ENCODE measurements around the gene LTBP1.
"Not testable (repeated sequence)": the region's sequence is repeated elsewhere in the genome, so short reads cannot be mapped to it uniquely, and the experiment has no call there.

LTBP1 gene

GRCh38 chr2:32904074-32904473 lies 42.7 kb upstream of the LTBP1 start:
- no peak for TF ChIP-seq CTCF (IDR thresholded peaks at IDR 0.05; ENCODE audit: borderline replicate concordance, control extremely low read depth, extremely low read depth, insufficient read depth, missing control alignments)
- in situ Hi-C loops (cut with MboI; ENCODE audit: low sequenced_read_pairs, unreplicated experiment): no loop called here
- no peak for DNase-seq (ENCODE audit: low spot score)

- in situ Hi-C loops (cut with MboI; ENCODE audit: low sequenced_read_pairs, unreplicated experiment): no loop called here
- no peak for TF ChIP-seq CTCF (IDR thresholded peaks at IDR 0.05; ENCODE audit: borderline replicate concordance, control extremely low read depth, extremely low read depth, insufficient read depth, missing control alignments)
- no peak for DNase-seq (ENCODE audit: low spot score)
Measured at GRCh38 chr2:32904751-32905150, 42.0 kb upstream of the LTBP1 start.

GRCh38 chr2:32905270-32905669 lies 41.5 kb upstream of the LTBP1 start:
- in situ Hi-C loops (cut with MboI; ENCODE audit: low sequenced_read_pairs, unreplicated experiment): no loop called here
- DNase-seq (ENCODE audit: low spot score): no peak
- TF ChIP-seq CTCF (IDR thresholded peaks at IDR 0.05; ENCODE audit: borderline replicate concordance, control extremely low read depth, extremely low read depth, insufficient read depth, missing control alignments): no peak

GRCh38 chr2:32910883-32911598 lies 35.7 kb upstream of the LTBP1 start:
- TF ChIP-seq CTCF (IDR thresholded peaks at IDR 0.05; ENCODE audit: borderline replicate concordance, control extremely low read depth, extremely low read depth, insufficient read depth, missing control alignments): no peak
- in situ Hi-C loops (cut with MboI; ENCODE audit: low sequenced_read_pairs, unreplicated experiment): no loop called here
- no peak for DNase-seq (ENCODE audit: low spot score)

GRCh38 chr2:32915694-32916093 lies 31.1 kb upstream of the LTBP1 start:
- no peak for DNase-seq (ENCODE audit: low spot score)
- in situ Hi-C loops (cut with MboI; ENCODE audit: low sequenced_read_pairs, unreplicated experiment): no loop called here
- TF ChIP-seq CTCF (IDR thresholded peaks at IDR 0.05; ENCODE audit: borderline replicate concordance, control extremely low read depth, extremely low read depth, insufficient read depth, missing control alignments): no peak

GRCh38 chr2:32918774-32919173 lies 28.0 kb upstream of the LTBP1 start:
- in situ Hi-C loops (cut with MboI; ENCODE audit: low sequenced_read_pairs, unreplicated experiment): no loop called here
- TF ChIP-seq CTCF (IDR thresholded peaks at IDR 0.05; ENCODE audit: borderline replicate concordance, control extremely low read depth, extremely low read depth, insufficient read depth, missing control alignments): no peak
- DNase-seq (ENCODE audit: low spot score): no peak

GRCh38 chr2:32919901-32920300 lies 26.9 kb upstream of the LTBP1 start:
- in situ Hi-C loops (cut with MboI; ENCODE audit: low sequenced_read_pairs, unreplicated experiment): not testable (repeated sequence)

GRCh38 chr2:32921486-32921885 lies 25.3 kb upstream of the LTBP1 start:
- DNase-seq (ENCODE audit: low spot score): not testable (repeated sequence)

More at GRCh38 chr2:32919901-32920300, 26.9 kb upstream of the LTBP1 start:
- not testable (repeated sequence) for DNase-seq (ENCODE audit: low spot score)

More at GRCh38 chr2:32921486-32921885, 25.3 kb upstream of the LTBP1 start:
- in situ Hi-C loops (cut with MboI; ENCODE audit: low sequenced_read_pairs, unreplicated experiment): not testable (repeated sequence)

All from GM13976 (cell line).